ENCODE data around the gene WNT1.

GRCh38 chr12:49030714-49031572, 52.8 kb downstream of the WNT1 start:
- TF ChIP-seq CTCF (conservative IDR thresholded peaks at IDR 0.05; ENCODE audit: low read depth, low read length) = no peak
- no peak for TF ChIP-seq RFX5 (IDR thresholded peaks at IDR 0.05; ENCODE audit: low read depth, low read length)
- no peak for TF ChIP-seq RCOR1 (IDR thresholded peaks at IDR 0.05; ENCODE audit: insufficient replicate concordance, low read length)
- TF ChIP-seq USF2 (IDR thresholded peaks at IDR 0.05; ENCODE audit: low read depth, low read length) = no peak
- no peak for TF ChIP-seq POLR2A (IDR thresholded peaks at IDR 0.05; ENCODE audit: low read depth, low read length)
- no peak for TF ChIP-seq CHD1 (IDR thresholded peaks at IDR 0.05; ENCODE audit: low read depth, low read length)
- TF ChIP-seq SMC3 (IDR thresholded peaks at IDR 0.05; ENCODE audit: low read depth, low read length) = no peak
- no peak for TF ChIP-seq MAZ (IDR thresholded peaks at IDR 0.05; ENCODE audit: borderline replicate concordance, low read depth, low read length)
- TF ChIP-seq NFE2L2 (IDR thresholded peaks at IDR 0.05; ENCODE audit: low read depth, low read length) = no peak
- no peak for TF ChIP-seq MAFK (IDR thresholded peaks at IDR 0.05; ENCODE audit: low read depth, low read length)
- no peak for TF ChIP-seq RAD21 (IDR thresholded peaks at IDR 0.05; ENCODE audit: low read length)
- no peak for TF ChIP-seq MXI1 (IDR thresholded peaks at IDR 0.05; ENCODE audit: borderline replicate concordance, low read depth, low read length)
- TF ChIP-seq CEBPB (IDR thresholded peaks at IDR 0.05; ENCODE audit: low read depth, low read length) = no peak

Measured in IMR-90 (cell line).